ENCODE measurements around the gene TGFBR1.

- TF ChIP-seq POLR2AphosphoS5 (IDR thresholded peaks at IDR 0.05; ENCODE audit: insufficient read depth in 1 of 2, low read depth in 1 of 2), result no peak
- no peak for TF ChIP-seq CTCF (IDR thresholded peaks at IDR 0.05)
Observed at GRCh38 chr9:99178912-99179872, 74.3 kb downstream of the TGFBR1 start.

Data from vagina (tissue), 2 donors.